ENCODE data around the gene EIF4G3. TPM values are rescaled to one million over a fixed set of nuclear protein-coding genes. Genes with fewer than 3 reads are reported as not detected.
"Not testable (repeated sequence)": the region's sequence is repeated elsewhere in the genome, so short reads cannot be mapped to it uniquely, and the experiment has no call there.

Gene EIF4G3
- total RNA-seq (2014; rRNA removed; shearing (Covaris generic)) = 65.7 and 66.8 TPM in 2 replicates

- H3K4me3 ChIP-seq = peak within 1 kb of the TSS; percentile 87
- no peaks in the 10 kb centered on the region for H3K9me3 ChIP-seq (replicated peaks)
- H3K4me1 ChIP-seq = peaks cover 8% of the 10 kb centered on the region
- H3K36me3 ChIP-seq = 0 out of 2 replicates have a peak, but pooled peaks cover 3% of the 10 kb centered on the region
- peak within 1 kb of the TSS; percentile 89 for H3K27ac ChIP-seq
- H3K27me3 ChIP-seq = no peaks in the 10 kb centered on the region
- DNase-seq = peak; percentile 99
Observed at GRCh38 chr1:21176586-21177555, at the start of gene EIF4G3. TSS of gene EIF4G3 (minus strand) at chr1:21176897. CDS start at chr1:21002742, 174,155 bp downstream.

- H3K9me3 ChIP-seq (replicated peaks) = no peaks in the 10 kb centered on the region
- H3K4me1 ChIP-seq = no peaks in the 10 kb centered on the region; the same call in 1 of the 2 replicates
- H3K36me3 ChIP-seq = peaks cover 35% of the 10 kb centered on the region
Observed at GRCh38 chr1:21225065-21225464, 48.4 kb upstream of the EIF4G3 start.

GRCh38 chr1:21220815-21221214, 44.1 kb upstream of the EIF4G3 start:
- DNase-seq = peak in 1 of 2 experiments; percentile 29
- Histone ChIP-seq H3K9me3 (replicated peaks) (no peaks in the 10 kb centered on the region), H3K27me3 (no peaks in the 10 kb centered on the region), H3K4me1 (no peaks in the 10 kb centered on the region), H3K4me3 (no peak overlapping the region), H3K27ac (no peak overlapping the region), H3K36me3 (peaks cover 36% of the 10 kb centered on the region)

More at GRCh38 chr1:21225065-21225464, 48.4 kb upstream of the EIF4G3 start:
- no peak for DNase-seq
- Histone ChIP-seq H3K4me3 (no peak overlapping the region), H3K27me3 (no peaks in the 10 kb centered on the region), H3K27ac (no peak overlapping the region)

- H3K36me3 ChIP-seq = peaks cover 33% of the 10 kb centered on the region
- H3K4me1 ChIP-seq = no peaks in the 10 kb centered on the region
- no peak overlapping the region for H3K4me3 ChIP-seq
- H3K9me3 ChIP-seq (replicated peaks) = no peaks in the 10 kb centered on the region
- H3K27me3 ChIP-seq = no peaks in the 10 kb centered on the region
- H3K27ac ChIP-seq = no peak overlapping the region
- DNase-seq = no peak
Observed at GRCh38 chr1:21219674-21220073, 43.0 kb upstream of the EIF4G3 start.

GRCh38 chr1:21217812-21218596, 41.3 kb upstream of the EIF4G3 start:
- Histone ChIP-seq H3K4me3 (no peak overlapping the region), H3K9me3 (replicated peaks) (no peaks in the 10 kb centered on the region), H3K27me3 (no peaks in the 10 kb centered on the region), H3K27ac (no peak overlapping the region), H3K36me3 (peaks cover 28% of the 10 kb centered on the region), H3K4me1 (no peaks in the 10 kb centered on the region)
- DNase-seq = peak; percentile 69 to 71

- Histone ChIP-seq H3K27me3 (no peaks in the 10 kb centered on the region), H3K27ac (no peak overlapping the region), H3K4me3 (no peak overlapping the region), H3K36me3 (peaks cover 26% of the 10 kb centered on the region), H3K4me1 (peaks cover 3% of the 10 kb centered on the region; the same call in 1 of the 2 replicates), H3K9me3 (replicated peaks) (no peaks in the 10 kb centered on the region)
- DNase-seq = peak; percentile 70 to 80
Observed at GRCh38 chr1:21216835-21217811, 40.4 kb upstream of the EIF4G3 start.

- no peaks in the 10 kb centered on the region for H3K27me3 ChIP-seq
- H3K4me3 ChIP-seq = no peak overlapping the region
Observed at GRCh38 chr1:21212126-21212525, 35.4 kb upstream of the EIF4G3 start.

GRCh38 chr1:21208137-21208700, 31.5 kb upstream of the EIF4G3 start:
- H3K27me3 ChIP-seq; H3K4me1 ChIP-seq; H3K4me3 ChIP-seq; H3K27ac ChIP-seq; H3K36me3 ChIP-seq; DNase-seq; H3K9me3 ChIP-seq (replicated peaks): not testable (repeated sequence)

More at GRCh38 chr1:21212126-21212525, 35.4 kb upstream of the EIF4G3 start:
- peaks cover 3% of the 10 kb centered on the region; the same call in 1 of the 2 replicates for H3K4me1 ChIP-seq
- no peak for DNase-seq
- no peaks in the 10 kb centered on the region for H3K36me3 ChIP-seq
- no peak overlapping the region for H3K27ac ChIP-seq
- H3K9me3 ChIP-seq (replicated peaks) = no peaks in the 10 kb centered on the region

- Histone ChIP-seq H3K9me3 (replicated peaks) (no peaks in the 10 kb centered on the region), H3K4me1 (no peaks in the 10 kb centered on the region), H3K4me3 (no peak overlapping the region), H3K27me3 (no peaks in the 10 kb centered on the region), H3K27ac (no peak overlapping the region), H3K36me3 (no peaks in the 10 kb centered on the region)
- DNase-seq = no peak
Observed at GRCh38 chr1:21206117-21206516, 29.4 kb upstream of the EIF4G3 start.

- no peak for DNase-seq
- no peaks in the 10 kb centered on the region for H3K36me3 ChIP-seq
- H3K27me3 ChIP-seq = no peaks in the 10 kb centered on the region
- no peak overlapping the region for H3K4me3 ChIP-seq
- H3K9me3 ChIP-seq (replicated peaks) = no peaks in the 10 kb centered on the region
- no peaks in the 10 kb centered on the region for H3K4me1 ChIP-seq
- H3K27ac ChIP-seq = no peak overlapping the region
Observed at GRCh38 chr1:21205416-21205815, 28.7 kb upstream of the EIF4G3 start.

- DNase-seq = no peak
- H3K4me1 ChIP-seq = no peaks in the 10 kb centered on the region
- no peaks in the 10 kb centered on the region for H3K27me3 ChIP-seq
- no peak overlapping the region for H3K27ac ChIP-seq
- H3K36me3 ChIP-seq = no peaks in the 10 kb centered on the region
- no peak overlapping the region for H3K4me3 ChIP-seq
- H3K9me3 ChIP-seq (replicated peaks) = no peaks in the 10 kb centered on the region
Observed at GRCh38 chr1:21201650-21202049, 25.0 kb upstream of the EIF4G3 start.

GRCh38 chr1:21201238-21201637, 24.5 kb upstream of the EIF4G3 start:
- not testable (repeated sequence) for H3K27ac ChIP-seq; H3K4me3 ChIP-seq; H3K27me3 ChIP-seq; H3K9me3 ChIP-seq (replicated peaks); DNase-seq; H3K36me3 ChIP-seq; H3K4me1 ChIP-seq

- H3K27me3 ChIP-seq = no peaks in the 10 kb centered on the region
- no peaks in the 10 kb centered on the region for H3K4me1 ChIP-seq
- H3K27ac ChIP-seq = no peak overlapping the region
- DNase-seq = no peak
- no peak overlapping the region for H3K4me3 ChIP-seq
- H3K9me3 ChIP-seq (replicated peaks) = no peaks in the 10 kb centered on the region
- no peaks in the 10 kb centered on the region for H3K36me3 ChIP-seq
Observed at GRCh38 chr1:21200767-21201166, 24.1 kb upstream of the EIF4G3 start.

GRCh38 chr1:21198929-21199328, 22.2 kb upstream of the EIF4G3 start:
- Histone ChIP-seq H3K36me3 (no peaks in the 10 kb centered on the region), H3K9me3 (replicated peaks) (no peaks in the 10 kb centered on the region), H3K4me1 (no peaks in the 10 kb centered on the region), H3K27me3 (no peaks in the 10 kb centered on the region), H3K4me3 (no peak overlapping the region), H3K27ac (no peak overlapping the region)
- no peak for DNase-seq

Data from SJCRH30 (cell line).